Stimulated activated CD8-positive, alpha-beta memory T cell treated with anti-CD3 and anti-CD28 coated beads, Interleukin-15, amount 100 ng/mL, for 1 hour (primary cell): ENCODE measurements around the gene TRAPPC2.

Source experiments
- DNase-seq: peaks from one replicate; pipeline ENCODE4 v3.0.0-alpha.2; 2020; ENCODE audit warnings: low read depth

The TRAPPC2 gene

DNA sequence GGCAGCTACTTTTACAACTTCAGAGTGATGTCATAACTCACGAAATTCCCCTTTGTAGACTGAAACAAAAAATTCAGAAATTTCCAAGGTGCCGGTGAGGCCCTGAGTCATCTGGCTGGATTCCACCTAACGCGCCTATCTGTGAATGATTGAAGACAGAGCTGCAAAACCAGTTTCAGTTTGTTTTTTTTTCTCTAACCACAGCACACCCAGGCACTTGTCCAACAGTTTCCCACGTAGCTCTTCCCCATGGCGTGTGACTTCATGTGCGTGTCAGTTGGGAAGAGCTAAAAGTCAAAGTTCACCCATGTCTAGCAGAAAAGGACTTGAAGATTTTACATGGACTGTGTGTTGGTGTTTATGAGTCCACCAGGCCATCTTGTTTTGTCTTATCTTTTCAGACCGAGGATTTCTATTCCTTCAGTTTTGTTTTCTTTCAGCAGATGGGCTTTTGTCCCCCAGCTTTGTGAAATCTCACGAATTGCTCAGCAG, 65.1 kb downstream of the TRAPPC2 start:
- DNase-seq = no peak

DNA sequence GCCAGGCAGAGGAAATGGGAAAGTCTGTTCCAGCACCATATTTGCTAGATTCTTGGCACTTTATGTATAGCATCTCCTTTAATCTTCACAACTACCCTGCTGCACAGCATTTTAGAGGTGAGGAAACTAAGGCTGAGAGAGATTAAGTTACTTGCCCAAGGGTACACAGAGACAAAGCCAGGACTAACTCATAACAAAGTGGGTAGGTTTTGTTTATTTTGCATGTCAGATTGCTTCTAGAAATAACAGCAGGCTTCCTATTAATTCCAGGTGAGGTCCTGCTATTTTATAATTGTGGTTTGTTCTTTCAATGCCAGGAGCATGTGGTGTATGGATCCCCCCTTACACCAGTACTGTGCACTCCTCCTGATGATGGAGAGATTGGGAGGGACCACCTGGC, 66.5 kb downstream of the TRAPPC2 start:
- no peak for DNase-seq

DNA sequence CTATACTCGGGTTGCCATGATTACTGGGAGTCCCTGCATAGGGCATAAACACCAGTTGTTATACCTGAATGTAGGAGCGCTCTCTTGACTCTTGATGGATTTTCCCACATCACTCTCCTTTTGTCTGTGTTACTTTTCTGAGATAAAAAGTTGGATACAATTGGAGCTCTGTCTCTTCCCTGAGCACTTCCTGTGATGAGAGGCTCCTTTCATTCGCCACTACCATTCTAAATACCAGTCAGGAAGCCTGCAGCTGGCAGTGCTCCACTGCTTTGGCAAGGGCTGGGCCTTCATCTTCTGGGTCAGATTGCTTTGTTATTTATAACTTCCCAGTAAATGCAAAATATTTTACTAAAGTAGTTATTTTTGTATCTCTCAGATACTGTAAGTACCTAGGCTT, 67.6 kb downstream of the TRAPPC2 start:
- no peak for DNase-seq

DNA sequence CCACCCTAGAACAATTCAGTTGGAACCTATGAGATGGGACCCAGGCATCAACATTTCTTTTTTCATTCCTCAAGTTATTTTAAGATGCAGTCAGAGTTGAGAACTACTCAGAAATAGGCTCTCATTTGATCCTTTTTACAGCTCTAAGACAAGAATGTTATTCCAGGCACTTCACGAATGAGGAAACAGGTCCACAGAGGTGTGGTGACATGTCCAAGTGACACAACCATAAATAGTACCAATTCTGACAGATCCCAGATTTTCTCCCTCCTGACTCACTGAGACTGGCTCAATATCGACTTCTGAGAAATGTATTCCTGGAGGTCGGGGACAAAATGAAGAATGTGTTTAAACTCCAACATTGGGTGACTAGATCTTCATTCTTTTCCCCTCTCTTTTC, 70.4 kb downstream of the TRAPPC2 start:
- no peak for DNase-seq

DNA sequence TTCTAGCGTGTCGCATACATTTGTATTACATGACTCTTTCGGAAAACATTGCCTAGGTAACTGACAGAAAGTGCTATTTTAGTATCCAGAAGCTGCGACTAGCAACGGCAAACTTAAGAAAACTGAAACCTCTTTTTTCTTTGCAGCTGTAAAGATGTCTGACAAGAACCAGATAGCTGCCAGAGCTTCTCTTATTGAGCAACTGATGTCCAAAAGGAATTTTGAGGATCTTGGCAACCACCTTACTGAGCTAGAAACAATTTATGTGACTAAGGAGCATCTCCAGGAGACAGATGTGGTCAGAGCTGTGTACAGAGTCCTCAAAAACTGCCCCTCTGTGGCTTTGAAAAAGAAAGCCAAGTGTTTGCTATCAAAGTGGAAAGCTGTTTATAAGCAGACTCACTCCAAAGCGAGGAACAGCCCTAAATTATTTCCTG, 72.0 kb downstream of the TRAPPC2 start:
- DNase-seq = no peak
